Neuronal stem cell (in vitro differentiated cells): ENCODE measurements around the gene ZNF211.
A peak's percentile ranks its signal among the peaks of the same experiment; 100 is the strongest.

ENCODE experiments used
- DNase-seq: peaks from one replicate; pipeline ENCODE4 v3.0.0-alpha.2; 2013; ENCODE audit warnings: low spot score
- H2AFZ ChIP-seq: one replicate; pipeline ENCODE4 v1.6.1; 2013; ENCODE audit warnings: mild to moderate bottlenecking, low read length, inconsistent platforms
- H2AK5ac ChIP-seq: 2 replicates; pipeline ENCODE4 v1.6.1; 2013; ENCODE audit warnings: low read depth, mild to moderate bottlenecking, inconsistent platforms, low read length, moderate library complexity, mixed read lengths
- H2BK120ac ChIP-seq: 2 replicates; pipeline ENCODE4 v1.6.1; 2013; ENCODE audit warnings: low read depth, mild to moderate bottlenecking, inconsistent platforms, low read length, moderate library complexity, mixed read lengths
- H2BK12ac ChIP-seq: one replicate; pipeline ENCODE4 v1.6.1; 2013; ENCODE audit warnings: low read length, inconsistent platforms
- H2BK15ac ChIP-seq: 2 replicates; pipeline ENCODE4 v1.6.1; 2013; ENCODE audit warnings: mild to moderate bottlenecking, low read length, inconsistent platforms, mixed read lengths
- H2BK5ac ChIP-seq: one replicate; pipeline ENCODE4 v1.6.1; 2013; ENCODE audit warnings: inconsistent platforms, mild to moderate bottlenecking, low read length, moderate library complexity
- H3K14ac ChIP-seq: one replicate; pipeline ENCODE4 v1.6.1; 2013; ENCODE audit warnings: low read length, inconsistent platforms
- H3K18ac ChIP-seq: 2 replicates; pipeline ENCODE4 v1.6.1; 2013; ENCODE audit warnings: low read length, inconsistent platforms
- H3K23ac ChIP-seq: 2 replicates; pipeline ENCODE4 v1.6.1; 2013; ENCODE audit warnings: low read depth, mild to moderate bottlenecking, mixed read lengths, low read length, inconsistent platforms; ENCODE audit not compliant: poor library complexity
- H3K27ac ChIP-seq: replicated peaks from 3 replicates; pipeline ENCODE4 v1.5.1; 2013; ENCODE audit warnings: low read length, inconsistent platforms
- H3K27me3 ChIP-seq, 3 experiments: 2 replicates each; pipeline ENCODE4 v1.6.1; 2013; ENCODE audit warnings: low read length in 3 of 3, mild to moderate bottlenecking in 2 of 3, inconsistent platforms in 1 of 3, low read depth in 1 of 3, mixed read lengths in 1 of 3, moderate library complexity in 1 of 3; ENCODE audit not compliant: control insufficient read depth in 3 of 3, insufficient read depth in 3 of 3
- H3K36me3 ChIP-seq, 2 donors: replicated peaks in 1 of 2; 2 replicates each; pipeline ENCODE4 v1.6.1; 2013; ENCODE audit warnings: low read length in 2 of 2; ENCODE audit not compliant: control insufficient read depth in 2 of 2, insufficient read depth in 2 of 2
- H3K4ac ChIP-seq: 2 replicates; pipeline ENCODE4 v1.6.1; 2013; ENCODE audit warnings: inconsistent platforms, mild to moderate bottlenecking, low read length, moderate library complexity
- H3K4me1 ChIP-seq, 2 donors: 1 replicate in 1 of 2; 2 replicates in 1 of 2; pipeline ENCODE4 v1.6.1; 2013; ENCODE audit warnings: low read length in 2 of 2, low read depth in 1 of 2; ENCODE audit not compliant: control insufficient read depth in 2 of 2, insufficient read depth in 1 of 2
- H3K4me2 ChIP-seq: one replicate; pipeline ENCODE4 v1.6.1; 2013; ENCODE audit warnings: mild to moderate bottlenecking, low read length, inconsistent platforms; ENCODE audit not compliant: insufficient read depth, poor library complexity, severe bottlenecking
- H3K4me3 ChIP-seq, 2 donors: 2 replicates each; pipeline ENCODE4 v1.5.1; 2013; ENCODE audit warnings: low read length in 2 of 2, mild to moderate bottlenecking in 2 of 2, inconsistent platforms in 1 of 2, moderate library complexity in 1 of 2
- H3K79me1 ChIP-seq: one replicate; pipeline ENCODE4 v1.6.1; 2013; ENCODE audit warnings: low read depth, mild to moderate bottlenecking, inconsistent platforms, low read length, moderate library complexity
- H3K9ac ChIP-seq: one replicate; pipeline ENCODE4 v1.6.1; 2013; ENCODE audit warnings: mild to moderate bottlenecking, low read depth, low read length, inconsistent platforms; ENCODE audit not compliant: poor library complexity
- H3K9me3 ChIP-seq, 2 donors: replicated peaks in 1 of 2; 2 replicates each; pipeline versions ENCODE3 to v1.6.1; 2013; ENCODE audit warnings: low read length in 2 of 2, mild to moderate bottlenecking in 2 of 2, inconsistent platforms in 1 of 2, low read depth in 1 of 2, mixed read lengths in 1 of 2, moderate library complexity in 1 of 2; ENCODE audit not compliant: control insufficient read depth in 2 of 2, insufficient read depth in 1 of 2
- H4K8ac ChIP-seq: one replicate; pipeline ENCODE4 v1.6.1; 2013; ENCODE audit warnings: low read depth, mild to moderate bottlenecking, inconsistent platforms, low read length, moderate library complexity
- H4K91ac ChIP-seq: one replicate; pipeline ENCODE4 v1.6.1; 2013; ENCODE audit warnings: low read length, low read depth, mild to moderate bottlenecking, inconsistent platforms; ENCODE audit not compliant: poor library complexity
- WGBS, 2 donors: extraction: QIAGEN DNeasy Blood & Tissue Kit; methylation state at CpG; one replicate each; pipeline ENCODE4 v1.1.7; 2013; ENCODE audit warnings: missing lambda C conversion rate in 2 of 2, mixed read lengths in 1 of 2; ENCODE audit not compliant: insufficient read length in 2 of 2, insufficient replicate concordance in 1 of 2; ENCODE audit errors: extremely low coverage in 2 of 2; 5-methylcytosine and 5-hydroxymethylcytosine counted together

Gene ZNF211

GRCh38 chr19:57599377-57599760 is 33.6 kb upstream of the ZNF211 start:
- Histone ChIP-seq H3K4me3 (peak overlapping the region; percentile 97), H3K18ac (no peak overlapping the region), H3K14ac (no peak overlapping the region), H2AFZ (peak overlapping the region; percentile 97), H2BK5ac (no peak overlapping the region), H2BK12ac (no peak overlapping the region), H2BK15ac (no peak overlapping the region), H4K8ac (no peak overlapping the region), H3K23ac (no peak overlapping the region), H2AK5ac (no peak overlapping the region), H3K9ac (no peak overlapping the region), H3K79me1 (peaks cover 6% of the 10 kb centered on the region), H3K27me3 (no peaks in the 10 kb centered on the region), H3K27ac (no peak overlapping the region), H3K4ac (no peak overlapping the region), H2BK120ac (no peak overlapping the region), H3K4me2 (peak overlapping the region; percentile 29), H3K9me3 (peaks cover 0 to 5% of the 10 kb centered on the region in 2 donors), H3K36me3 (peaks cover 3 to 23% of the 10 kb centered on the region in 2 donors), H3K4me1 (peaks cover 4 to 5% of the 10 kb centered on the region in 2 donors), H4K91ac (no peak overlapping the region)
- no CpG with 5 or more reads among the region's 8 CpGs for WGBS, 2 donors
- DNase-seq: no peak

GRCh38 chr19:57599761-57600383 is 33.1 kb upstream of the ZNF211 start, which contains the start of gene ZNF530:
Gene ZNF530 (plus strand): TSS chr19:57599885. CDS start chr19:57604346, 4,461 bp downstream.
- H2AK5ac ChIP-seq: peak within 1 kb of the TSS; percentile 71
- peak within 1 kb of the TSS; percentile 82 for H3K14ac ChIP-seq
- peak within 1 kb of the TSS; percentile 97 for H3K4me3 ChIP-seq
- H3K4me2 ChIP-seq: peak within 1 kb of the TSS; percentile 87
- peak; percentile 80 for DNase-seq
- H3K4ac ChIP-seq: no peak within 1 kb of the TSS
- peak within 1 kb of the TSS; percentile 90 for H3K9ac ChIP-seq
- no peak within 1 kb of the TSS for H4K8ac ChIP-seq
- peaks cover 4 to 5% of the 10 kb centered on the region in 2 donors for H3K4me1 ChIP-seq
- no peak within 1 kb of the TSS for H2BK15ac ChIP-seq
- H4K91ac ChIP-seq: no peak within 1 kb of the TSS
- H3K27ac ChIP-seq: no peak within 1 kb of the TSS
- H2AFZ ChIP-seq: peak within 1 kb of the TSS; percentile 97
- no peak within 1 kb of the TSS for H2BK5ac ChIP-seq
- peaks cover 0 to 5% of the 10 kb centered on the region in 2 donors for H3K9me3 ChIP-seq
- no peak within 1 kb of the TSS for H2BK12ac ChIP-seq
- peaks cover 6% of the 10 kb centered on the region for H3K79me1 ChIP-seq
- peaks cover 3 to 28% of the 10 kb centered on the region in 2 donors for H3K36me3 ChIP-seq
- H3K27me3 ChIP-seq: no peaks in the 10 kb centered on the region
- H3K18ac ChIP-seq: peak within 1 kb of the TSS; percentile 84
- H2BK120ac ChIP-seq: no peak within 1 kb of the TSS
- H3K23ac ChIP-seq: peak within 1 kb of the TSS; percentile 77
- WGBS, 2 donors: no CpG with 5 or more reads among the region's 53 CpGs

- WGBS, 2 donors: no CpG with 5 or more reads among the region's 5 CpGs
- Histone ChIP-seq H3K27ac (no peak overlapping the region), H2BK12ac (no peak overlapping the region), H3K23ac (no peak overlapping the region), H3K4ac (no peak overlapping the region), H2BK15ac (no peak overlapping the region), H3K36me3 (peaks cover 21 to 65% of the 10 kb centered on the region in 2 donors), H3K9me3 (peaks cover 5 to 6% of the 10 kb centered on the region in 2 donors), H3K14ac (no peak overlapping the region), H2AK5ac (no peak overlapping the region), H3K9ac (no peak overlapping the region), H3K27me3 (no peaks in the 10 kb centered on the region), H4K91ac (no peak overlapping the region), H3K4me3 (no peak overlapping the region), H3K4me2 (no peak overlapping the region), H4K8ac (no peak overlapping the region), H3K4me1 (no peaks in the 10 kb centered on the region), H2BK5ac (no peak overlapping the region), H2BK120ac (no peak overlapping the region), H3K18ac (no peak overlapping the region), H3K79me1 (no peaks in the 10 kb centered on the region), H2AFZ (no peak overlapping the region)
- DNase-seq: no peak
Observed at GRCh38 chr19:57606931-57607330, 26.0 kb upstream of the ZNF211 start.

- H4K8ac ChIP-seq: no peak overlapping the region
- H3K36me3 ChIP-seq: peaks cover 24 to 39% of the 10 kb centered on the region in 2 donors
- no peak overlapping the region for H2AK5ac ChIP-seq
- H3K9ac ChIP-seq: no peak overlapping the region
- H3K23ac ChIP-seq: no peak overlapping the region
- no peak overlapping the region for H2BK15ac ChIP-seq
- H3K14ac ChIP-seq: no peak overlapping the region
- no peak overlapping the region for H3K4me2 ChIP-seq
- H2BK5ac ChIP-seq: no peak overlapping the region
- no peak for DNase-seq
- no peak overlapping the region for H3K18ac ChIP-seq
- no peak overlapping the region for H2BK120ac ChIP-seq
- WGBS, 2 donors: no CpG with 5 or more reads among the region's 4 CpGs
- no peak overlapping the region for H4K91ac ChIP-seq
- no peak overlapping the region for H2BK12ac ChIP-seq
- no peaks in the 10 kb centered on the region for H3K27me3 ChIP-seq
- H2AFZ ChIP-seq: no peak overlapping the region
- H3K79me1 ChIP-seq: peaks cover 11% of the 10 kb centered on the region
- no peak overlapping the region for H3K4ac ChIP-seq
- no peak overlapping the region for H3K4me3 ChIP-seq
- peaks cover 15 to 20% of the 10 kb centered on the region in 2 donors for H3K9me3 ChIP-seq
- H3K27ac ChIP-seq: no peak overlapping the region
- peaks cover 0 to 2% of the 10 kb centered on the region in 2 donors for H3K4me1 ChIP-seq
Observed at GRCh38 chr19:57611113-57611512, 21.9 kb upstream of the ZNF211 start.
